Measurements from ENCODE around the gene CCDC33.

The CCDC33 gene

DNA sequence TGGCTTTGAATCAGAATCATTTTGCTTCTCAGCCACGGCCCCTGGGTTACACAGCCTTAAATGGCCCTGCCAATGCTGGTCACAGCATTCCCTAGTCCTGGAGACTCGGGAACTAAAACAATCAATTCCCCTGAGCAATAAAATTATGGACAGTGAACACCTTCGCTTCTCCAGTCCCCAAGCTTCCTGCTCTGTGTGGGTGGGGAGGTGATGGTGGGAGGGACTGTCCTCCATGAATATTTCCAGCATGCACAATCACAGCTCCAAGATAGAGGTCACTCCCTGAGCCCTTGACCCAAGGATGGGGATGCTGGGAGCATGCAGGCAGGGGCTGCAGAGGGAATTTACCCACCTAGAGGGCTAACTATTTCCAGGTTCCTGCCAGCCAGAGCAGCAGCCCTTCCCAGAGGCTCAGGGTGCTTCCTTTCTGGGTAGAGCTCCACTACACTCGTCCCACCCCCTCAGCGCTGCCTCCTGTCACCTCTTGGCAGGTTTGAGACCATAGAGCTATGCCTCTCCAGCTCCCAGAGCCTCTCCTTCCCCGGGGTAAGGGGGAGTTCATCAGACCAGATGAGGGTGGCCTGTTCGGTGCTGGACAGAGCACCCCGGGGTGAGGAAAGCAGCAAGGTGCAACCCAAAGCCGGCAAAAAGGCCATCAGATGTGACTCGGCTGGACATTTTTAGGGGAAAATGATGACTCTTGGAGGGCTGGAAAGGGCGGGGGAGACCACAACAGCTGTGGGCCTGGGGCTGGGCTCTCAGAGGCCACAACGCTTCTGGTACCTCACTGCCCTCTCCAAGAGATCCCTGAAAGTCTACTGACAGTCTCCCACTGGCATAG is 14.5 kb upstream of the CCDC33 start:
- H3K36me3 ChIP-seq (replicated peaks; ENCODE audit: low read depth, low read length), result no peaks in the 10 kb centered on the region
- H3K27me3 ChIP-seq (ENCODE audit: low read depth, low read length), result peaks cover 34% of the 10 kb centered on the region
- H2AFZ ChIP-seq (ENCODE audit: low read depth, low read length), result no peak overlapping the region
- no peak overlapping the region for H3K9ac ChIP-seq (ENCODE audit: low read length)
- H4K20me1 ChIP-seq (ENCODE audit: insufficient read depth, low read length), result no peaks in the 10 kb centered on the region
- H3K4me2 ChIP-seq (ENCODE audit: low read length), result no peak overlapping the region
- H3K9me3 ChIP-seq (ENCODE audit: insufficient read depth, low read length), result no peaks in the 10 kb centered on the region
- no peak for TF ChIP-seq EZH2phosphoT487 (IDR thresholded peaks at IDR 0.05; ENCODE audit: low read depth)
- TF ChIP-seq, protein P1, sequence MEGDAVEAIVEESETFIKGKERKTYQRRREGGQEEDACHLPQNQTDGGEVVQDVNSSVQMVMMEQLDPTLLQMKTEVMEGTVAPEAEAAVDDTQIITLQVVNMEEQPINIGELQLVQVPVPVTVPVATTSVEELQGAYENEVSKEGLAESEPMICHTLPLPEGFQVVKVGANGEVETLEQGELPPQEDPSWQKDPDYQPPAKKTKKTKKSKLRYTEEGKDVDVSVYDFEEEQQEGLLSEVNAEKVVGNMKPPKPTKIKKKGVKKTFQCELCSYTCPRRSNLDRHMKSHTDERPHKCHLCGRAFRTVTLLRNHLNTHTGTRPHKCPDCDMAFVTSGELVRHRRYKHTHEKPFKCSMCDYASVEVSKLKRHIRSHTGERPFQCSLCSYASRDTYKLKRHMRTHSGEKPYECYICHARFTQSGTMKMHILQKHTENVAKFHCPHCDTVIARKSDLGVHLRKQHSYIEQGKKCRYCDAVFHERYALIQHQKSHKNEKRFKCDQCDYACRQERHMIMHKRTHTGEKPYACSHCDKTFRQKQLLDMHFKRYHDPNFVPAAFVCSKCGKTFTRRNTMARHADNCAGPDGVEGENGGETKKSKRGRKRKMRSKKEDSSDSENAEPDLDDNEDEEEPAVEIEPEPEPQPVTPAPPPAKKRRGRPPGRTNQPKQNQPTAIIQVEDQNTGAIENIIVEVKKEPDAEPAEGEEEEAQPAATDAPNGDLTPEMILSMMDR (IDR thresholded peaks at IDR 0.05; ENCODE audit: low read depth, low read length), result no peak
- H3K27ac ChIP-seq (ENCODE audit: low read length), result no peak overlapping the region
- H3K4me3 ChIP-seq (ENCODE audit: low read length), result no peak overlapping the region
- peaks cover 16% of the 10 kb centered on the region for H3K4me1 ChIP-seq (ENCODE audit: low read length)
- H3K79me2 ChIP-seq (ENCODE audit: low read length), result no peaks in the 10 kb centered on the region

DNA sequence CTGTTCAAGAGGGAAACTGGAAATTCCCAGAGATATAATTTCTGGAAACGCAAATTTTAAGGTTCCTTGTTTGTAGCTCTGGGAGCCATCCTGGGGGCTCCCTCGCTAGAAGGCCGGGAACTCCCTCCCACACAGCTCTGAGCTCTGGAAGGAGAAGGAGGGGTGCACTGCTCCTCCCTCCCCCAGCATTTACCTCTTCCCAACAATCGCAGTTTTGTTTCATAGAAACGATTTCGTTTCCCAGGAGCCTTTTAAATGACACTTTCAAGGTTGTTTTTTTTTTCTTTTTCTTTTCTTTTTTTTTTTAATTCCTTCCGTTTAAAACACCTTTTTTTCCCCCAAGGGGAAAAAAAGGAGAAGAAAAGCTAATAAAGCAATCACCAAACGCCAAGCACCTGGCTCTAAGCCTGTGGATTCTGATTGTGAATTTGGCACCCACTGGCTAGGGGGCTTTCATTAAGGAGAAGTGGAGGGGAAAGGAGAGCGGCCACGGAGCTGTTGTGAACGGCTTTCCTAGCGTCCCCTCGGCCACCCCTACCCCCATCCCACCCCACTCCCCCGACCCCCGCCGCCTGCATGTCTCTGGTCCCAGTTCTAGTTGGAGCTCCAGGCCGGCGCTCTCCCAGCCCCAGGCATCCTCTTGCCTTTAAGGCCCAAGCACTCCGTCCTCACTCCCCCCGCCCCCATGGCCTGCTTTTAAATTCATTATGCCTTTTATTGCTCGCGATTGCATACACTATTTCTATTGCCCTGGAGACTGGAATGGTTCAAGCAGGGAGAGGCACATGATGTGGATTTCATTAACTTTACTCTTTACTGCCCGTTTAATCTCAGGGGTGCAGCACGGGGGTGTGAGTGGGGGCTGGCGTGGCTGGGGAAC is 13.6 kb upstream of the CCDC33 start:
- Histone ChIP-seq H4K20me1 (ENCODE audit: insufficient read depth, low read length) (no peaks in the 10 kb centered on the region), H3K4me3 (ENCODE audit: low read length) (no peak overlapping the region), H3K27me3 (ENCODE audit: low read depth, low read length) (peaks cover 37% of the 10 kb centered on the region), H3K36me3 (replicated peaks; ENCODE audit: low read depth, low read length) (no peaks in the 10 kb centered on the region), H3K9ac (ENCODE audit: low read length) (no peak overlapping the region), H2AFZ (ENCODE audit: low read depth, low read length) (no peak overlapping the region), H3K27ac (ENCODE audit: low read length) (no peak overlapping the region), H3K79me2 (ENCODE audit: low read length) (no peaks in the 10 kb centered on the region), H3K4me2 (ENCODE audit: low read length) (no peak overlapping the region), H3K4me1 (ENCODE audit: low read length) (peaks cover 16% of the 10 kb centered on the region), H3K9me3 (ENCODE audit: insufficient read depth, low read length) (no peaks in the 10 kb centered on the region)
- TF ChIP-seq EZH2phosphoT487 (IDR thresholded peaks at IDR 0.05; ENCODE audit: low read depth), result no peak
- TF ChIP-seq, protein P1 (IDR thresholded peaks at IDR 0.05; ENCODE audit: low read depth, low read length), result no peak

DNA sequence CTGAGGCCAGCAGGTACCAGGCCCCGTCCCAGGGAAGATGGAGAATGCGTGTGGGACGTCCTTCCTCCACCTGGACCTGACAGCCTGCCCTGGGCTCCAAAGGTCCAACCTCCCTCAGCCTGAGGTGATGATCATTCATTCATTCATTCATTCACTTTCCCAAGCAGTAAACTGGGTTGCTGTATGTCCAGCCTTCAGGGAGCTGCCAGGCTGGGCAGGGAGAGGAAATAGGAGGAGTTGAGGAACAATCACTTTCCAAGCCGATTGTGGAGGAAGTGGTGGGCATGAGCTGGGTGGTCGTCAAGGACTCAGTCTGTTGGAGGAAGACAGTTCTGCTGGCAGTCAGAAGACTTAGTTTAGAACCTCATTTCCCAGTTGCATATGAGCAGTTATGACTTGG is 10.2 kb upstream of the CCDC33 start:
- no peak overlapping the region for H3K4me2 ChIP-seq (ENCODE audit: low read length)
- no peaks in the 10 kb centered on the region for H3K36me3 ChIP-seq (replicated peaks; ENCODE audit: low read depth, low read length)
- no peaks in the 10 kb centered on the region for H4K20me1 ChIP-seq (ENCODE audit: insufficient read depth, low read length)
- H3K79me2 ChIP-seq (ENCODE audit: low read length), result no peaks in the 10 kb centered on the region
- peaks cover 39% of the 10 kb centered on the region for H3K27me3 ChIP-seq (ENCODE audit: low read depth, low read length)
- H3K4me1 ChIP-seq (ENCODE audit: low read length), result peaks cover 16% of the 10 kb centered on the region
- no peaks in the 10 kb centered on the region for H3K9me3 ChIP-seq (ENCODE audit: insufficient read depth, low read length)
- TF ChIP-seq, protein P1 (IDR thresholded peaks at IDR 0.05; ENCODE audit: low read depth, low read length), result no peak
- no peak for TF ChIP-seq EZH2phosphoT487 (IDR thresholded peaks at IDR 0.05; ENCODE audit: low read depth)
- H3K4me3 ChIP-seq (ENCODE audit: low read length), result no peak overlapping the region
- H2AFZ ChIP-seq (ENCODE audit: low read depth, low read length), result no peak overlapping the region
- no peak overlapping the region for H3K9ac ChIP-seq (ENCODE audit: low read length)
- H3K27ac ChIP-seq (ENCODE audit: low read length), result no peak overlapping the region

Measured in OCI-LY3 (cell line).